Measurements from ENCODE around the gene ZNF716. TPM values are rescaled to one million over a fixed set of nuclear protein-coding genes. Genes with fewer than 3 reads are reported as not detected.
"Not testable (repeated sequence)": the region's sequence is repeated elsewhere in the genome, so short reads cannot be mapped to it uniquely, and the experiment has no call there.

Gene ZNF716
- total RNA-seq, 1 donor from 2014 or later = not detected

GRCh38 chr7:57425239-57425944 lies 24.6 kb upstream of the ZNF716 start:
- intact Hi-C loops (cut with DNase I) = no loop called here
- ATAC-seq (peak; percentile 17), DNase-seq (ENCODE audit: low spot score) (no peak)

GRCh38 chr7:57425969-57426628 lies 23.9 kb upstream of the ZNF716 start:
- intact Hi-C loops (cut with DNase I) = no loop called here

GRCh38 chr7:57426629-57427003 lies 23.4 kb upstream of the ZNF716 start:
- DNase-seq (ENCODE audit: low spot score) = no peak
- intact Hi-C loops (cut with DNase I) = no loop called here
- no peak for ATAC-seq

More at GRCh38 chr7:57425969-57426628, 23.9 kb upstream of the ZNF716 start:
- DNase-seq (ENCODE audit: low spot score) (no peak), ATAC-seq (peak; percentile 22)

GRCh38 chr7:57427146-57427545 lies 22.8 kb upstream of the ZNF716 start:
- intact Hi-C loops (cut with DNase I) = no loop called here
- DNase-seq (ENCODE audit: low spot score) (no peak), ATAC-seq (peak; percentile 17)

- DNase-seq (ENCODE audit: low spot score) (no peak), ATAC-seq (no peak)
- intact Hi-C loops (cut with DNase I) = no loop called here
Measured at GRCh38 chr7:57427594-57427993, 22.4 kb upstream of the ZNF716 start.

- intact Hi-C loops (cut with DNase I) = no loop called here
- no peak for DNase-seq (ENCODE audit: low spot score)
- no peak for ATAC-seq
Measured at GRCh38 chr7:57432583-57432982, 17.4 kb upstream of the ZNF716 start.

- intact Hi-C loops (cut with DNase I) = no loop called here
- no peak for ATAC-seq
Measured at GRCh38 chr7:57437581-57437980, 12.4 kb upstream of the ZNF716 start.

GRCh38 chr7:57438244-57438643 lies 11.7 kb upstream of the ZNF716 start:
- DNase-seq (ENCODE audit: low spot score) (no peak), ATAC-seq (no peak)
- intact Hi-C loops (cut with DNase I) = no loop called here

More at GRCh38 chr7:57437581-57437980, 12.4 kb upstream of the ZNF716 start:
- DNase-seq (ENCODE audit: low spot score) = no peak

GRCh38 chr7:57443567-57443966 lies 6.4 kb upstream of the ZNF716 start:
- ATAC-seq = no peak
- intact Hi-C loops (cut with DNase I) = no loop called here
- no peak for DNase-seq (ENCODE audit: low spot score)

GRCh38 chr7:57469186-57469828 lies 19.3 kb downstream of the ZNF716 start:
- intact Hi-C loops (cut with DNase I); DNase-seq (ENCODE audit: low spot score); ATAC-seq: not testable (repeated sequence)

GRCh38 chr7:57480304-57480703 lies 30.3 kb downstream of the ZNF716 start:
- DNase-seq (ENCODE audit: low spot score); intact Hi-C loops (cut with DNase I); ATAC-seq: not testable (repeated sequence)

GRCh38 chr7:57485022-57485421 lies 35.0 kb downstream of the ZNF716 start:
- DNase-seq (ENCODE audit: low spot score); intact Hi-C loops (cut with DNase I); ATAC-seq: not testable (repeated sequence)

GRCh38 chr7:57487957-57488356 lies 38.0 kb downstream of the ZNF716 start:
- ATAC-seq (no peak), DNase-seq (ENCODE audit: low spot score) (no peak)
- intact Hi-C loops (cut with DNase I) = no loop called here

- DNase-seq (ENCODE audit: low spot score); intact Hi-C loops (cut with DNase I); ATAC-seq: not testable (repeated sequence)
Measured at GRCh38 chr7:57495111-57495510, 45.1 kb downstream of the ZNF716 start.

GRCh38 chr7:57496395-57496794 lies 46.4 kb downstream of the ZNF716 start:
- DNase-seq (ENCODE audit: low spot score) (no peak), ATAC-seq (no peak)
- intact Hi-C loops (cut with DNase I) = no loop called here

- DNase-seq (ENCODE audit: low spot score) = no peak
- intact Hi-C loops (cut with DNase I) = no loop called here
- ATAC-seq = no peak
Measured at GRCh38 chr7:57505176-57505575, 55.2 kb downstream of the ZNF716 start.
